GM19023 (cell line): ENCODE data around the gene EDEM1.
"Not testable (repeated sequence)": the region's sequence is repeated elsewhere in the genome, so short reads cannot be mapped to it uniquely, and the experiment has no call there.

ENCODE experiments used
- ATAC-seq: cut with Tn5 transposase; IDR thresholded peaks from one replicate; pipeline ENCODE4 v1.9.1; 2021; ENCODE audit warnings: mild to moderate bottlenecking, moderate library complexity; ENCODE audit not compliant: unreplicated experiment

Gene EDEM1

DNA sequence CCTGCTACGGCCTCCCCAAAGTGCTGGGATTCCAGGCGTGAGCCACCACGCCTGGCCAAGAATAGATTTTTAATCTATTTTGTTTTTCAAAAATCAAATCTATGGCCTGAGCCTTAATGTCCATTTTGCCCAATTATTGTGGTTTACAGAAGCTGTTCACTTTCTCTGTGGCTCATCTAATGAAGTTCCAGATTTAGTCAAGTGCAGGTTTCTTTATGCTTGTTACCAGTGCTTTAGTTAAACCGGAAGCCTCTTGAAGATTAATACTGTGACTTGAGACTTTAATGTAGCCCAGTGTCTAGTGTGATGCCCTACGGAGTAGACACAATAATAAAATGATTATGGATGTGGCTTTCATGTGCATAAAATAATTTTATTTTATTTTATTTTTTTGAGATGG is 16.5 kb upstream of the EDEM1 start:
- ATAC-seq = no peak

DNA sequence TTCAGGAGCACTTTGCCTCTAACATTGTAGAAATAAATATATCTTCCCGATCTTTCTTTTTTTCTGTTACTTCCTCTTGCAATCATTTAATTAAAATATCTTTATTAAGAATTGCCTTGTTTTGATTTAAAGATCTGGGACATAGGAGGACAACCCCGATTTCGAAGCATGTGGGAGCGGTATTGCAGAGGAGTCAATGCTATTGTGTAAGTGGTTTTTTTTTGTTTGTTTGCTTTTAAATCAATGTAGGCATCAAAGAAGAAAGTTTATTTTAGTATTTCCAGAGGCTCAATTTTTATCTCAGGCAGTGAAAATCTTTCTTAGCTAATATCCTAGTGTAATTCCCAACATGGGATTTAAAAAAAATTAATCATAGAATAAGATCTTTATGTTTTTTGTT is 15.5 kb upstream of the EDEM1 start:
- no peak for ATAC-seq

DNA sequence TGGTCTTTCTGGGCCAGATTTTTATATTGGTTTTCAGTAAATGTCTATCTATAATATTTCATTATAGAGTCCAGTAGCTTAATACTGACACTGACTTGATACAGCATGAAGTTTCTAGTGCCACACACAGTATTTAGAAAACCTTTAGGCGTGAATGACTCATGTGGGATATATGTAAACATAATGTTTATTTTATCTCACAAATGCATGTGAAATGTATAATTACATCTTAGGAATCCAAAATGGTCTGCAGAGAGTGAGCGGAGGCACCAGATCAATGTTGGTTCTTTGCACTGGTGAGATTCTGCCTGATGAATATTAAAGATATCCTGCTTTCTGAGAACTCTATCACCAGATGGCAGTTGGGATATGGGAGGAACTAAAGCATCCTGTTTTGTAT is 8.5 kb upstream of the EDEM1 start:
- not testable (repeated sequence) for ATAC-seq

DNA sequence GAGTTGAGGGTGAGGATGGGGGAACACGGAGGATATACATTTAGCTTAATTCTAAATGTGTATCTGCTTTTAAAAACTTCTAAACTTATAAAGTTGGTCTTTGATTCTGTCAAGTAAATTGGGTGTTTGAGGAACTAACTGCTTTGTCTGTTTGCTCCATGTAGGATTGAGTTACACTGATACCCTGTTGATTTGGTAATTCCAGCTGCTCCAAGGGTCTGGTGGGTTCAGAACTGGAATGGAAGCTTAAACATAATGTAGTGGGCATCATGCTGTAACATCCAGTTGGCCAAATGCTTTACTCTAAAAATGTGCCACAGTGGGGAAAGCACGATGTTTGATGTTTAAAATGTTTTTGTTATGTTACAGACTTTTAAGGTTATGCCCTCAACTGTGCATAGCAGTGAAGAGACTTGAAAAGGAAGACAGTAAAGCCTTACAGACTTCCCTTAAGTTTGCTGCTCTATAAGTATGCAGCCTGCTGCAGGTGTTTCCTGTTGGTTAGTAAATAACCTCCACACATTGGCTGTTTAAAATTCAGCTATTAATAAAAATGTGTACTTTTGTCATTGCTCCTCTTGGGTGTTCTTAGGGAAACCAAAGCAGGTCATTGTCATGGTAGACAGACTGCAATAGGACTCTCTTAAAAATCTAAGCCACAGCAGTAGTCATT is 5.9 kb upstream of the EDEM1 start:
- ATAC-seq = peak; percentile 81

DNA sequence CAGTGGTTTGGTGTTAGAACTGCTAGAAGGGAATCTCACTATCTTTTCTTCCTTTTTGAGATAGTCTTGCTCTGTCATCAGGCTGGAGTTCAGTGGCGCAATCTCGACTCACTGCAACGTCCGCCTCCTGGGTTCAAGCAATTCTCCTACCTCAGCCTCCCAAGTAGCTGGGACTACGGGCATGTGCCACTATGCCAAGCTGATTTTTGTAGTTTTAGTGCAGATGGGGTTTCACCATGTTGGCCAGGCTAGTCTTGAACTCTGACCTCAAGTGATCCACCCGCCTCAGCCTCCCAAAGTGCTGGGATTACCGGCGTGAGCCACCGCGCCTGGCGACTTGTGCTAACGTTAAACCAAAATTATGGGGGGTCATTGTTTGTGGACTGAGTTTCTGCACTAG is 3.8 kb upstream of the EDEM1 start:
- ATAC-seq = not testable (repeated sequence)

DNA sequence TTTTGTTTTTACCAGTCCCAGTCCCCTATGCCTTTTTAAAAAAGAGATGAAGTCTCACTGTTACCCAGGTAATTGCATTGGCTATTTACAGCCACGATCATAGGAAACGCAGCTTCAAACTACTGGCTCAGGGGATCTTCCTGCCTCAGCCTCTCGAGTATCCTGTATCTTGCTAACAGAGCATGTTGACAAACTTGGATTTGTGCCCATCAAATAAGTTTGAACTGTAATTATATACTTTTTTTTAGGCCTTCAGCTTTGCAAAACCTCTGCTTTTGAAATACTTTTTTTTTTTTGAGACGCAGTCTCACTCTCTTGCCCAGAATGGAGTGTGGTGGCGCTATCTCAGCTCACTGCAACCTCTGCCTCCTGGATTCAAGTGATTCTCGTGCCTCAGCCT is 3.0 kb upstream of the EDEM1 start:
- no peak for ATAC-seq

DNA sequence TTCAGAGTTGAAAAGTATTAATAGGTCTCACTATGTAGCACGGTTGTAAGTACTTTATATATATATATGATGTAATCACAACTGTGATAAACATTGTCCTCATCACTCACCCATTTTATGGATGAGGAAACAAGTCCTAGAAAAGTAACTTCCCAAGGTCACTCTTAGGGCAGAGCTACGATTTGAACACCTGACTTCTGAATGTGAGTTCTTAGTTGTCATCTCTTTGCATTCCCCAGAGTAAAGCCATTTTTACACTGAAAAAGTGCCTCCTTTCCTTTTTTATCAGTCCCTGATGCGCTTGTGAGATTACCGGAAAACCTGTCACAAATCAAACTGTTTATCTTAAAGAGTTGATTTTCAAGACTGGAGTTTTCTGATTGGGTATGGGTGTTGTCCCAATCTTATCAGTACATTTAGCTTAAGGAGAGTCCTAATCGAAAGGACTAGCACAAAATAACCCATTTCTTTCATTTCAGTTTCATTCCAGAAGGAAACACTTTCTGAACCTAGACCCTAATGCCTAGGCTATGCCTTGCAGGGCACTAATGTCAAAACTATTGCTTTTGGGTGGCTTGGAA is 2.3 kb upstream of the EDEM1 start:
- ATAC-seq = no peak

DNA sequence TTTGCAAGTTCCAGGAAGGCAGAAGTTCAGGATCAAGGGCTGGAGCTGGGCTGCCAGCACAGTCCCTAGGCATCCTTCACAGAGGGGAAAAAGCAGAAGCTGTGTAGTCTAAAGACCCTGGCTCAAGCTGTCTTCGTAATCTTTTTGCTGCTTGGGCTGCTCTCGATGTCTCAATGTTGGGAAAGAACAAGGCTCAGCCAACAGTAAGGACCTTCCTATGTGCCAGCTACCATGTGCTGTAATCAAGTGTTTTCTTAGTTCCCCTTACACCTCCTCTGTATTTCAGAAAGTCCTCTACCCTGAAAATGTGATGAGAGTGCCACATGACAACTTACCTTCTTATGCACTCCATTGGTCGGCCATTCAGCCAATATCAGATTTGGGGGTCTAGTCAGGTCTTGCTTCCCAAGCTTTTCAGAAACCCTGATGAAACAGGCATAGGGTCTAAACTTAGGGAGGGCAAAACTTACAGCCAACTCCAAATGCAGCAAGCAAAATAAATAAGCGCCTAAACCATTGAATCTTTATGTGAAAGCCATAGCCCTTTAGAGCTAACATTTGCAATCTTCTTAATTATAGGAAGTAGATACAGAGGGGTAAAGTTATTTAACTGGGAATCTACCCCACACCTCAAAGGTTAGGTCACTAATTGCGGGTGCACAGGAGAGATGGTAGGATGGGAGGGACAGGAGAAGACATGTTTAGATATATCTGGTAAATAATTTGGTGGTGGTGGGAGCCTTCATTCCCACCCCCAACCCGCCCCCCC is 1.2 kb upstream of the EDEM1 start:
- ATAC-seq = no peak

DNA sequence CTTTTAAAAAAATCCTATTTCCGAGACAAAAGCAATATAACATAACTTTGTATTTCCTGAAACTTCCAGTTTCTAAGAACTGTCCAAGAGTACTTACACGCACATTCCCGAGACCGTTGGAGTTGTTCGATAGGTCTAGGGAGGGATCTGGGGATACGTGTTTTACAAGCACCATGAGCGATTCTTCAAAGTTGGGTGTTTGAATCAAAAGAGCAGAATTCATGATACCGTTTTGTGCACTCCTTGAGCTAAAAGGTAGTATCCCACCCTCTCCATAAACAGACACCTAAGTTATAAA is 700 bp upstream of the EDEM1 start:
- ATAC-seq = no peak

DNA sequence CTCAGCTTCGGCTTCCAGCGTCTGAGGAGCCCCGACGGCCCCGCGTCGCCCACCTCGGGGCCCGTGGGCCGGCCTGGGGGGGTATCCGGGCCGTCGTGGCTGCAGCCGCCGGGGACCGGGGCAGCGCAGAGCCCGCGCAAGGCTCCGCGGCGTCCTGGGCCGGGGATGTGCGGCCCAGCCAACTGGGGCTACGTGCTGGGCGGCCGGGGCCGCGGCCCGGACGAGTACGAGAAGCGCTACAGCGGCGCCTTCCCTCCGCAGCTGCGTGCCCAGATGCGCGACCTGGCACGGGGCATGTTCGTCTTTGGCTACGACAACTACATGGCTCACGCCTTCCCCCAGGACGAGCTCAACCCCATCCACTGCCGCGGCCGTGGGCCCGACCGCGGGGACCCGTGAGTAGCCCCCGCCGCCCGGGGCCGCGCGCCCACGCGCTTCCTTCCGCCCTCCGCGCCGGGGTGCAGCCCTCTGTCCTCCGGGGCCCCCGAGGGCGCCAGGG is 462 bp downstream of the EDEM1 start:
- peak; percentile 19 for ATAC-seq

DNA sequence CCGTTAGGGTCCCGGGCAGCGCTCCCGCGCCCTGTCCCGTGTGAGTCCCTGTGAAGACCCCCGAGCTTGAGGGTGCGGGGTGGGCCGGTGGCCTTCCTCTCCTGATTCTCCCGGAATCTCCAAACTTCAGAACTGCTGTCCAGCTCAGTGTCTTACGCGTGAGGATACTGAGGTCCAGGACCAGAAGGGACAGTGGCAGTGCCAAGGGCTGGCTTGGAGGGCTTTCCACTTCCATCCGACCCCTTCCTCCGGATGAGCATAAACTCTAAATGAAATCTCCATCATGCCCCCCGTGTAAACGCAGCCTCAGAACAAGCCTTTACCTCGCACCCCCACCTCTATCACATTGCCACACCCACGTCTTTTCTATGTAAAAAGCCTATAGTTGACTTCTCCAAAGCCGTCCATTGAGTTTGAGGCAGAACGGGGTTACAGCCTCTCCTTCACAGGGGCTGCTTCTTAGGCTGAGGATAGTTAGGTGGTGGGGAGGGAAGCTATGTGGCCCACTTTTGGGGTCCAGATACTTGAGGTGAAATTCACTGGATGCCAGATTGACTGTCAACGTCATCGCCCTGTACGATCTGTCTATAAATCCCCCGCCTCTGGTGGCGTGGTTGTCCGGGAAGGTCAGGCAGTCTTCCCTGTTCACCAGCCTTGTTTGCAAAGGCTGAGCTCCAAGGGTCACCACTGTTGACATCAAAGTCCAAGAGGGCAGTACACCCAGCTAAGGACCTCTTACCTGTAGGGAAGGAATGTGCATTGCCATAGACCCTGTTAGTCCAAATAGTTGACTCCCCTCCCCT is 1.1 kb downstream of the EDEM1 start:
- no peak for ATAC-seq

DNA sequence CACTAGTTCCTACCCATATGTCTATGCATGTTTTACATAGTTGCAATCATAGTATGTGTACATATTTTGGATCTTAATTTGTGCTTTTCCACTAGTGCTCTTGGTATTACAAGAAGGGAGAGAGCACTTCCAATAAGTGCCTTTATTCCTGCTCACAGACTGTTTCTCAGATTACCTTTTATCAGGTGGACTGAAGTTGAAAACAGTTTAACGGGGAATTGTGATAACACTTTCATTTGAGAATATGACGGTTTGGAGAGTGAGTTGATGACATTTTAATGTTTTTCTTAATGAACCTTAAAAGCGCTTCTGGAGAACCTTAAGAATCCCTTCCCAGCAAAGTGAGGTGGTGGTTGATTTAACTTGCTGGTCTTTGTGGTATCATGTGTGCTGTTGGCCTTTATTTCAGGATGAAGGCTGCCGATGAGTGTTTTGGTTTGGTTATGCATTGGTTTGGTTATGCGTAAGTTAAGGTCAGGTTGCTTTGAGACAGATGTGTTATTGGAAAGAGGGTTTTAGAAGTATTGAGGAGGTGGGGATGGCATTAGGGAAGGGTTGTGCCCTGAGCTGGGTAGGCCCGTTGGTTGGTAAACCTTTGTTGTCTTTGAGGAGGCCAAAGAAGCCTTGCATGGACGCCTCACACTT is 2.8 kb downstream of the EDEM1 start:
- ATAC-seq = no peak

DNA sequence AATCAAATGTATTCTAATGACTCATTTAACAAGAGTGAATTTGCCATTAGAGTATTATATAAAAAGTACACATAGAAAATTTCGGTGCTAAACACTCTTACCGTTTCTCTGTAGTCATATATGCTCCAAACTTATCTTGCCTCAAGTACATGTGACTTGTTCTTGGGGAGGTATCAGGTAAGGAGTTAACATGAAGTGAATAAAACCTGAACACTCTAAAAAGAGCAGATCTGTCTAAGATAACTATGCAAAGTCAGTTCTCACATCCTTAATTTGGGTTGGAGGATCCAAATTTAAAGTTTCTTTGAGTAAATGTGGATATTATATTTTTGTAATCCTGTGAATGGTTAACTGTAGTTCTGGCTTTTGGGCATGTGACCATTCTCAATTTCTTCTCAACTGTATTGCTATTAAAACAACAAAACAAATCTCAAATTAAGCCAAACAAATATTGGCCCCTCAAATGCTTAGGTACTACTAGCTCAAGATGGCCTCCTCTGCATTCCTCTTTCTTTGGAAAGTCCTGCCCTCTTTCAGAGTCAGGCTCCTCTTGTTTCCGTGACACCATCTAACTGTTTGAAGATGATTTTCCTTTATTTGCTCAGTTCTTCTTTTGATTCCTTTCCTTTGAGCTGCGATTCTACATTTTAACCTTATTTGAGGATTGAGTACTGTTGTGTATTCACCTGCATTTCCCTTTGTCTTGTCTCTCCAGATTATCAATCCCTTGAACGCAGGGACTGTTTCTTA is 4.2 kb downstream of the EDEM1 start:
- ATAC-seq = no peak

DNA sequence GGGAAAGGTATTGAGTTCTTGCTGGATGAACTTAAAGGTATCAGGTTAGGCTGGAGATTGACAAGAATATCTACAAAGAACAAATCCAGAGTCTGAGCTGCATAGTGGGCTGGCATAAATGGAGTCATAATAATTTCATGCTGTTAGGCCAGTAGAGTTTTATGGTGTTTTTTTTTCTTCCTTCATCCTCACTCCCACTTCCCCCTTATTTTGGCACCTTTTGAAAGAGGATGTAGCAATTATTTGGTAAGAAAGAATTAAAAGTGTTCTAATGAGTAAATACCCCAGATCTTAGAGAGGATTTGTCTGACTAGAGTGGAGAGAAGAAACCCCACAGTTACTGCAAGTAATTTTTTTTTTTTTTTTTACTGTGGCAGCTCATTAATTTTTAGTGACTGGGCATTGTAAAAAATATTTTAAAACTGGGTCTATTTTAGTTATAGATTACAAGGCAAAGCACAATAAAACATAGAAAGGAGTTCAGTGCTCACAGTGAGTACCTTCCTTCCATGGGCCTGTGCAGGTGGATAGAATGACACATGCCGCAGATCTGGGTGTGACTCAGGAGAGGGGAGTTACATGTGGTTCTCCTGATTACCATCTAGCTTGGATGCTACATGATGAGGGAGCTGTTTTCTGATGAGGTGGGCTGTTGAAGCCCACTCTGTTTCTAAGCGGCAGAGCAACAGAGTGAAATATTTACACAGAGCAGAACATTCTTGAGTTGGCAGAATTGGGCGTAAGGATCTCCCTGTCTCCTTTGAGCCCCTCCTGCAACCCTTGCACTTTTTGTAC is 5.3 kb downstream of the EDEM1 start:
- ATAC-seq = no peak

DNA sequence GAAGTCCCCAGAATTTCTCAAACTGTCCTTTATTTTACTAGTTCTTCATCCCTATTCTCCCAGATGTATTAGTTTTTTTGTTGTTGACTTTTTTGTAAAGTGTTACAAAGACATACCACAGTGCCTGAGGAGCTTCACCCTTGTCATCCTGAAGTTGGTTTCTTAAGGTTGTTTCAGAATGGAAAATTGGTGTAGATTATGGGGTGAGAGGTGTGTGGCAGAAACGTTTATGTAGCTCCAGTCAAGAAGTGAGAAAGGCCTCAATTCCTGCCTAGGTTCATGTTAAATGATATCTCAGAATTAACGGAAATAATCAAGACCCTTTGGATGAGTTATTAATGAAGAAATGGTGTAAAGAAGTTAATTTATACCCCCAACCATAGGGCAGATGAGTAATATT is 6.8 kb downstream of the EDEM1 start:
- ATAC-seq = no peak

DNA sequence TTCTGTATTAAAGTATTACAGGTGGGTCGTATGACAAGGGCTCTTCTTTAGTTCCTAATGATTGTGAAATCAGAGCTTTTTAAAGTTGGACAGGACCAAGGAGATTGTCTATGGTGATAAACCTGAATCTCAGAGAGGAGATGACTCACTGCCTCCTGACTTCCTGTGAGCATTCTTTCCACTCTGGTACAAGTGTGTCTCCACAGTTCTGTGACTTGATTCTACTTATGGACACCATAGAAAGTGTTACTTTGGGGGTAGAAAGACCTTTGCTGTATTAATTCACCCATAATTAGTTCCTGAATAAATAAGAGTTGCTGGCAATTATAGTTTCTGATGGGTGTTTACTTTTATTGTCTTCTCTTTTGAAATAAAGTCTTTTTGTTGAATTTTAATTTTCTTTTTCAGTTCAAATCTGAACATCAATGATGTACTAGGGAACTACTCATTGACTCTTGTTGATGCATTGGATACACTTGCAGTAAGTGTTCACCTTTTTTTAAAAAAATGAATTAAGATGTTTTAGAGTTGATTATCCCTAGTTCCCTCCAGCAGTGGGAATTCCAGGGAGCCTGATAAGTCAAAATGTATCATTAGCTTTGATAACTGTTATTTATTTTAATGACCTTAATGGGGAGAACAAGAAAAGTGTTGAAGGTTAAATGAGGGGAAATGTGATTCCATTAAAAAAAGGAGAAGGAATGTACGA is 7.4 kb downstream of the EDEM1 start:
- peak; percentile 27 for ATAC-seq

DNA sequence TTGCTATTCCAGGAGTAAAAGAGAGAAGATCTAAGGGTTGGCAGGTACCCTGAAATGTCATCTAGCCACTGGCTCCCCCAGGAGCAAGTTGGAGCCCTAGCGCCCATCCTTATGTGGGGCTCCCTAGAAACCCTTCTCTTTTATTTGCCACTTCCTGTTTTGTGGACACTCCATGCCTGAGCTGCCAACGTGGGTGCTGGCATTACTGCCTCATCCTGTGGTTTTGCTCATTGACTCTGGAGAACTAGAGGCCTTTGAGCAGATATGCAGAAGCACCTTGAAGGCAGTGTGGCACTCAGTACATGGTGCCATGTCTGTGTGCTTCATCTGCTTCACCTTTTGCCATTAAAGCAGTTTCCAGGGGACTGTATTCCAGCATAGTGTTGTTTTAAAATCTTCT is 8.1 kb downstream of the EDEM1 start:
- ATAC-seq = no peak

DNA sequence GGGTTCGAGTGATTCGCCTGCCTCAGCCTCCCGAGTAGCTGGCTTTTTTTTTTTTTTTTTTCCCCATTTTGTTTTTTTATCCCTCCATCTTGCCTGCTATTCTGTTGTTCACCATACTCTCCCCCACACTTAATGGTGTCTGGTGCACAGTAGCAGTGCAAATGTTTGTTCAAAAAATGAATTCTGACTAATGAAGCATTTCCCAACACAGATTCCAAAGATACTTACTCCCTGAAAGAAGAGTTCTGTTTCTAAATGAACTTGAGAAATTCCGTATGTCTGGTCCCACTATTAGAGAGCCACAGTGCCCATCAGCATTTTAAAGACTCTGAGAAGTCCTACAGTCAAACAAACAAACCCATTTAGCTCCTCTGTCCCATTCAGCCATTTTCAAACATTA is 9.5 kb downstream of the EDEM1 start:
- ATAC-seq = no peak
